HepG2 (cell line): ENCODE results near the gene SGO1. TPM values are rescaled to one million over a fixed set of nuclear protein-coding genes. Genes with fewer than 3 reads are reported as not detected.

Experiments used
- ATAC-seq: fragments of 200-7000 bp; cut with Tn5 transposase; 3 replicates; pipeline ENCODE4 v1.9.1; 2020; ENCODE audit warnings: mild to moderate bottlenecking, moderate library complexity
- BruUV-seq: library from RNA; stranded (reverse); fragments of 400-500 nt; replicated peaks from 2 replicates; lab custom pipeline; 2021; lab: Mats Ljungman, UMichigan
- CTCF ChIA-PET: fragments of 300-600 bp; formaldehyde crosslinking; extraction: SDS; loops from one replicate; lab custom pipeline; 2021; ENCODE audit warnings: low total read pairs, inconsistent platforms, low intra/inter-chr PET ratio; lab: Yijun Ruan, JAX
- POLR2A ChIA-PET: fragments of 350-600 bp; sonication (Branson Sonifier 250); formaldehyde crosslinking; loops from one replicate; lab custom pipeline; 2020; ENCODE audit warnings: antibody characterized with exemption, inconsistent platforms; lab: Yijun Ruan, JAX
- DNase-seq: peaks from one replicate; pipeline ENCODE4 v3.0.0-alpha.2; 2015; ENCODE audit warnings: low spot score
- FAIRE-seq: peaks from 3 replicates; lab custom pipeline; 2011; peaks lifted over from hg19 to GRCh38; lab: Jason Lieb, UNC
- H2AFZ ChIP-seq: one replicate; pipeline ENCODE4 v1.6.1; 2011; ENCODE audit warnings: low read length, inconsistent platforms
- H3K27ac ChIP-seq: fragments of 300-600 bp; 3 replicates; pipeline ENCODE4 v1.8.0; 2011; ENCODE audit warnings: mixed run types, mild to moderate bottlenecking, mixed read lengths, low read length, inconsistent platforms; ENCODE audit not compliant: insufficient read depth; ENCODE audit errors: extremely low read length
- H3K27me3 ChIP-seq, 2 experiments: fragments of 200-600 bp in 1 of 2; 2 replicates in 1 of 2; 3 replicates in 1 of 2; pipeline versions ENCODE4 v1.6.0 to v1.8.0; 2011; ENCODE audit warnings: low read length in 2 of 2, mild to moderate bottlenecking in 2 of 2, moderate library complexity in 2 of 2, inconsistent platforms in 1 of 2; ENCODE audit not compliant: insufficient read depth in 2 of 2, control insufficient read depth in 1 of 2
- H3K36me3 ChIP-seq, 2 experiments: fragments of 200-600 bp in 1 of 2; replicated peaks in 1 of 2; 2 replicates in 1 of 2; 3 replicates in 1 of 2; pipeline versions ENCODE4 v1.5.1 to v1.8.0; 2011; ENCODE audit warnings: low read length in 2 of 2, inconsistent platforms in 1 of 2; ENCODE audit not compliant: insufficient read depth in 2 of 2, control insufficient read depth in 1 of 2
- H3K4me1 ChIP-seq: 2 replicates; pipeline ENCODE4 v1.5.1; 2012; ENCODE audit warnings: low read length, inconsistent platforms; ENCODE audit not compliant: insufficient read depth
- H3K4me2 ChIP-seq: 2 replicates; pipeline ENCODE4 v1.6.0; 2011; ENCODE audit warnings: low read depth, low read length, inconsistent platforms
- H3K4me3 ChIP-seq, 3 experiments: fragments of 200-600 bp in 1 of 3; sonication (generic), shearing (Covaris generic) in 1 of 3; replicated peaks in 1 of 3; 2 replicates each; pipeline ENCODE4 v1.5.1; 2011 to 2016; ENCODE audit warnings: low read length in 3 of 3, inconsistent platforms in 2 of 3, low read depth in 2 of 3, mild to moderate bottlenecking in 2 of 3, control low read depth in 1 of 3, mixed read lengths in 1 of 3; ENCODE audit not compliant: insufficient read depth in 1 of 3
- H3K79me2 ChIP-seq: one replicate; pipeline ENCODE4 v1.6.1; 2011; ENCODE audit warnings: low read length, inconsistent platforms; ENCODE audit not compliant: insufficient read depth
- H3K9ac ChIP-seq: 2 replicates; pipeline ENCODE4 v1.6.0; 2011; ENCODE audit warnings: mild to moderate bottlenecking, low read depth, low read length, inconsistent platforms; ENCODE audit not compliant: insufficient read depth
- H3K9me3 ChIP-seq: 2 replicates; pipeline ENCODE4 v1.5.1; 2012; ENCODE audit warnings: mild to moderate bottlenecking, low read length
- H4K20me1 ChIP-seq: 2 replicates; pipeline ENCODE4 v1.6.0; 2011; ENCODE audit warnings: inconsistent platforms, mild to moderate bottlenecking, low read length, moderate library complexity; ENCODE audit not compliant: insufficient read depth
- ATF1 ChIP-seq: IDR thresholded peaks from 2 replicates; pipeline ENCODE4 v1.6.1; 2016; ENCODE audit warnings: mild to moderate bottlenecking, control low read depth
- ELF3 ChIP-seq: IDR thresholded peaks from 2 replicates; pipeline ENCODE4 v1.6.1; 2016; ENCODE audit warnings: missing genetic modification reagents, missing compliant biosample characterization
- MIXL1 ChIP-seq: IDR thresholded peaks from 2 replicates; pipeline ENCODE4 v1.6.1; 2016
- NFYB ChIP-seq: sonication (generic); formaldehyde crosslinking; IDR thresholded peaks from 2 replicates; pipeline ENCODE4 v1.4.0; 2020; ENCODE audit warnings: missing genetic modification reagents
- SMARCE1 ChIP-seq: fragments of 450-650 bp; IDR thresholded peaks from 2 replicates; pipeline ENCODE4 v1.6.1; 2017; ENCODE audit warnings: borderline replicate concordance
- ZFP82 ChIP-seq: sonication (generic); formaldehyde crosslinking; IDR thresholded peaks from 2 replicates; pipeline ENCODE4 v1.5.1; 2020; ENCODE audit warnings: mild to moderate bottlenecking, missing genetic modification reagents, borderline replicate concordance
- ZNF549 ChIP-seq: sonication (generic); formaldehyde crosslinking; IDR thresholded peaks from 2 replicates; pipeline ENCODE4 v1.5.0; 2020; ENCODE audit warnings: missing genetic modification reagents
- ZNF556 ChIP-seq: sonication (generic); formaldehyde crosslinking; IDR thresholded peaks from 2 replicates; pipeline ENCODE4 v1.4.0; 2020; ENCODE audit warnings: mild to moderate bottlenecking, missing genetic modification reagents, borderline replicate concordance
- ZNF605 ChIP-seq: sonication (generic); formaldehyde crosslinking; IDR thresholded peaks from 2 replicates; pipeline ENCODE4 v1.8.0; 2022; ENCODE audit warnings: mild to moderate bottlenecking, missing genetic modification reagents
- WGBS: methylation state at CpG from one replicate; pipeline ENCODE4 v1.1.6; 2017; ENCODE audit warnings: low lambda C conversion rate; 5-methylcytosine and 5-hydroxymethylcytosine counted together
- in situ Hi-C: cut with HindIII; loops from 2 replicates; pipeline ENCODE4 v1.10.0; 2017; ENCODE audit warnings: low pct_unique_long_range_greater_than_20kb; ENCODE audit not compliant: extremely low pct_ligation_motif_present
- intact Hi-C: fragments of 100-400 bp; cut with micrococcal nuclease; formaldehyde crosslinking; loops from one replicate; pipeline ENCODE4 v1.10.0; 2022; ENCODE audit not compliant: unreplicated experiment
- polyA plus RNA-seq, 8 experiments: library from polyadenylated mRNA; depleted of rRNA in 3 of 8; stranded (reverse) in 7 of 8; unstranded in 1 of 8; fragments of >200 nt; fragmentation: Illumina TruSeq in 4 of 8; extraction: Trizol in 4 of 8; gene quantifications; 2 replicates each; pipeline versions ENCODE4 v1.2.1 to v1.2.3, GENCODE V29; 2011 to 2016; ENCODE audit warnings: low read depth in 4 of 8, missing spikeins in 1 of 8, mixed read lengths in 1 of 8; ENCODE audit not compliant: insufficient read depth in 1 of 8
- total RNA-seq, 5 experiments: library from RNA; depleted of rRNA; stranded (reverse); fragments of >200 nt; fragmentation: Illumina TruSeq; extraction: Trizol; gene quantifications; 2 replicates each; pipeline ENCODE4 v1.2.3, GENCODE V29; 2016; ENCODE audit warnings: low read depth in 1 of 5
- TF ChIP-seq, protein P1 (sequence below): sonication (generic); formaldehyde crosslinking; conservative IDR thresholded peaks from 2 replicates; pipeline ENCODE4 v1.4.0; 2020; ENCODE audit warnings: mild to moderate bottlenecking, missing genetic modification reagents, moderate library complexity

Gene SGO1
- total and polyA plus RNA-seq, 2 of the 13 experiments (the other 11 are each of a cell fraction or from before 2014, with no cell fraction given) = 2.1 to 16.1 TPM

DNA sequence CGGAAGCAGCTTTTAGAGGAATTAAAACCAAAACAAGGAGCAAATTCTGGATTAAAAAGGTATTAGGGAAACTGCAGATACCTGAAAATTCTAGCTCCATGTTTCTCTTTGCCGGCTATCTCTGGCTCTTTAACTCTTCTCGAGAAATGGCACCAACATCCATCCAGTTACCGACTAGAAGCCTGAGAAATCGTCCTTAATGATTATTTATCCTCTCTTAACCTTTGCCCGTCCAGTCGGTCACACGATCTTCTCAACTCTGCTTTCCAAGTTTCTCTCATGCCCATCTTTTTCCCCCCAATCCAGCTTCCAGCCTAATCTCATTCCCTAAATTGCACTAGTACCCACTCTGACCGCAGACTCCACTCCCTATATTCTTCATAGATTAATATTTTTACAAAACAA is 596 bp upstream of the SGO1 start:
- FAIRE-seq = no peak

More for the DNA sequence above, 596 bp upstream of the SGO1 start:
- Histone ChIP-seq H3K4me2 (peak overlapping the region; percentile 76), H4K20me1 (no peaks in the 10 kb centered on the region), H3K79me2 (peaks cover 23% of the 10 kb centered on the region), H3K9me3 (no peaks in the 10 kb centered on the region), H3K9ac (peak overlapping the region; percentile 96), H2AFZ (peak overlapping the region; percentile 96), H3K4me3 (peak overlapping the region; percentile 91 to 94 (median 93)), H3K4me1 (peaks cover 21% of the 10 kb centered on the region), H3K27me3 (no peaks in the 10 kb centered on the region; a peak in 1 of 5 replicates), H3K27ac (peak overlapping the region; percentile 91), H3K36me3 (peaks cover 0 to 16% of the 10 kb centered on the region in 2 experiments; a peak in 2 of 5 replicates)
- WGBS = 2% methylated on average over 9 of the region's 9 CpGs
- no peak for DNase-seq
- ChIA-PET POLR2A (no interaction called here), CTCF (no interaction called here)
- ATAC-seq = peak; percentile 8; the same call in 2 of the 3 replicates
- intact Hi-C loops = loop anchor here (1.0 to 10.0 kb wide), 3 partner anchors 146 to 299 kb away; partner anchors contain the start of genes KAT2B and RAB5A
- TSS peak; percentile 97 for BruUV-seq
- TF ChIP-seq SMARCE1 (no peak), MIXL1 (CRISPR knock-in tag) (no peak), ZNF605 (CRISPR knock-in tag) (no peak), ZNF549 (no peak), ATF1 (CRISPR knock-in tag) (peak; percentile 33; the same call in 1 of the 2 replicates), ZFP82 (CRISPR knock-in tag) (no peak), ZNF556 (CRISPR knock-in tag) (0 out of 2 replicates have a peak, but pooled peaks have one; percentile 16), ELF3 (CRISPR knock-in tag) (no peak), NFYB (no peak)
- TF ChIP-seq, protein P1, sequence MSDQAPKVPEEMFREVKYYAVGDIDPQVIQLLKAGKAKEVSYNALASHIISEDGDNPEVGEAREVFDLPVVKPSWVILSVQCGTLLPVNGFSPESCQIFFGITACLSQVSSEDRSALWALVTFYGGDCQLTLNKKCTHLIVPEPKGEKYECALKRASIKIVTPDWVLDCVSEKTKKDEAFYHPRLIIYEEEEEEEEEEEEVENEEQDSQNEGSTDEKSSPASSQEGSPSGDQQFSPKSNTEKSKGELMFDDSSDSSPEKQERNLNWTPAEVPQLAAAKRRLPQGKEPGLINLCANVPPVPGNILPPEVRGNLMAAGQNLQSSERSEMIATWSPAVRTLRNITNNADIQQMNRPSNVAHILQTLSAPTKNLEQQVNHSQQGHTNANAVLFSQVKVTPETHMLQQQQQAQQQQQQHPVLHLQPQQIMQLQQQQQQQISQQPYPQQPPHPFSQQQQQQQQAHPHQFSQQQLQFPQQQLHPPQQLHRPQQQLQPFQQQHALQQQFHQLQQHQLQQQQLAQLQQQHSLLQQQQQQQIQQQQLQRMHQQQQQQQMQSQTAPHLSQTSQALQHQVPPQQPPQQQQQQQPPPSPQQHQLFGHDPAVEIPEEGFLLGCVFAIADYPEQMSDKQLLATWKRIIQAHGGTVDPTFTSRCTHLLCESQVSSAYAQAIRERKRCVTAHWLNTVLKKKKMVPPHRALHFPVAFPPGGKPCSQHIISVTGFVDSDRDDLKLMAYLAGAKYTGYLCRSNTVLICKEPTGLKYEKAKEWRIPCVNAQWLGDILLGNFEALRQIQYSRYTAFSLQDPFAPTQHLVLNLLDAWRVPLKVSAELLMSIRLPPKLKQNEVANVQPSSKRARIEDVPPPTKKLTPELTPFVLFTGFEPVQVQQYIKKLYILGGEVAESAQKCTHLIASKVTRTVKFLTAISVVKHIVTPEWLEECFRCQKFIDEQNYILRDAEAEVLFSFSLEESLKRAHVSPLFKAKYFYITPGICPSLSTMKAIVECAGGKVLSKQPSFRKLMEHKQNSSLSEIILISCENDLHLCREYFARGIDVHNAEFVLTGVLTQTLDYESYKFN (CRISPR knock-in tag) = no peak
- in situ Hi-C loops = no loop called here
